Suppressor macrophage treated with lipopolysaccharide for 4 hours (primary cell): ENCODE results near the gene DPEP1.
"Not testable (repeated sequence)": the region's sequence is repeated elsewhere in the genome, so short reads cannot be mapped to it uniquely, and the experiment has no call there.

ENCODE experiments used
- DNase-seq: peaks from one replicate; pipeline ENCODE4 v3.0.0-alpha.2; 2020

DPEP1 gene

GRCh38 chr16:89613231-89613953 lies at the start of gene DPEP1:
DPEP1 (plus strand) TSS chr16:89613642; CDS start chr16:89630411, 16,769 bp downstream.
- DNase-seq = peak; percentile 12

DNA sequence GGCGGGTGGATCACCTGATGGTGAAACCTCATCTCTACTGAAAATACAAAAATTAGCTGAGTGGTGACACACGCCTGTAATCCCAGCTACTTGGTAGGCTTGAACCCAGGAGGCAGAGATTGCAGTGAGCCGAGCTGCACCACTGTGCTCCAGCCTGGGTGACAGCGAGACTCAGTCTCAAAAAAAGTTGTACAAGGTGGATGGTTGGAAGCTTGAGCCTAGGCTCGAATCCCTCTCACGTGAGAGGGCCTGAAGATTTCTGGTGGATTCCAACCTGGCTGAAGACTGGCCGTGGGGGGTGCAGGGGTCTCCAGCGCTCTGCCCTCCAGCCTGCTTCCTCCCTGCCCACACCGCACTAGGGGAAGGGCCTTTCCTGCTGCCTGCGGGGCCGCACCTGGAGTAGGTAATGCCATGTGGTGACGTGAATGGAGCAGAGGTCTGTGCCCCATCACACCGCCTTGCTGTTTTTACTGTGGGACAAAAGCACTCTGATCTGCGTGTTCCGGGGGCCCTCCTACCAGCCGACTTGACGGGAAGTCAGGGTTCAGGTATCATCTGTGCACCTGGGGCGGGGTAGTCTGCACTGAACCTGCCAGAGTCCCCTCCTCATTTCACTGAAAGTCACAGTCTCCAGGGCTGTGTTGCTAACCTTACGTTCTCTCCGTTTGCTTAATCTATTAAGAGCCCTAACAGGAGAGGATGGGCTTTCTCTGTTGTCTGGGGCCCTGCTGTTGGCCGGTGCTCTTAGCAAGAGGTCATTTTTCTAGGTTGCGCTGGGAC lies 48.8 kb upstream of the DPEP1 start:
- DNase-seq = no peak

DNA sequence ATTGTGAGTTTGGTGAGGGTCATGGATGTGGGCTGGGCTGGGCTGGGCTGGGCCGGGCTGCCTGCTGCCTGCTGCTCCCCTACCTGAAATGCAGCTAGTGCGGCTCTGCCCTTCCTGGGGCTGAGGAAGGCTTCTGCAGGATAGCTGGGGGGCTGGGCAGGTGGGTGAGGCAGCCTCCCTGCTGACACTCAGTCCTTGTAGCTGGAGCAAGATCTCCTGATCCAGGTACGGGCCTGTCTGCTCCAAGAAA lies 48.3 kb upstream of the DPEP1 start:
- DNase-seq = no peak

DNA sequence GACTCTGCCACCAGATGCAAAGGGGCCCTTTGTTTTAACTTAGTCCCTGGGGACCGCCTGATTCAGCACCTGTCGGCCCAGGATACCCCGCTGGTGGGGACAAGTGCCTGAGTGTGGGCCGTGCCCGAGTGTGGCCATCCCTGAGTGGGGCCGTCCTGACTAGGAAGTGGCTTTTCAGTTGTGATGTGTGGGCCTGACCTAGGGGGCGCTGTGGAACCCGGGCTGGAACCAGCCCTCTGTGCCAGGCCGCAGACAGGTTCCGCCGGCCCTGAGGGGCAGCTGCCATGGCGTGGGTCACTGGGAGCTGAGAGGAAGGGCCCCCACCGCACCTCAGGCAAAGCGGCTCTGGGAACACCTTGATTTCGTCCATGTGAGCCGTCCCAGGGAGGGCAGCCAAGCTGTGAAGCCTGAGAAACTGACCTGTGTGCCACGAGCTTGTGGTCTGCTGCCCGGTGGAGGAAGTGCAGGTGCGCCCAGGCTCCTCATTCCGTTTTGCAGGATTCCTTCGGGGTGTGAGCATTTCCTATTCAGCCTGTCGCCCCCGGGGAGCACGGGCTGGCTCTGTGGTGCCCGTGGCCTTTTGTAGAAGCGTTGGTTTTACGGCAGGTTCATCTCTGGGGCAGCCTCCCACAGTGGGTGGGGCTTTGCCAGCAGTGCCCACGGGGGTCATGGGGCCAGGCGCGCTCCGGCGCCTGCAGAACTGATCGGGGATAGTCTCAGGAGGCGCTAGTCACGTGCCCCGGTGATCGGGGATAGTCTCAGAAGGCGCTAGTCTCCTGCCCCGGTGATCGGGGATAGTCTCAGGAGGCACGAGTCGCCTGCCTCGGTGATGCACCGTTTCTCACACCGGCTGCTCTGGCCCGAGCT lies 47.7 kb upstream of the DPEP1 start:
- peak; percentile 50 for DNase-seq

DNA sequence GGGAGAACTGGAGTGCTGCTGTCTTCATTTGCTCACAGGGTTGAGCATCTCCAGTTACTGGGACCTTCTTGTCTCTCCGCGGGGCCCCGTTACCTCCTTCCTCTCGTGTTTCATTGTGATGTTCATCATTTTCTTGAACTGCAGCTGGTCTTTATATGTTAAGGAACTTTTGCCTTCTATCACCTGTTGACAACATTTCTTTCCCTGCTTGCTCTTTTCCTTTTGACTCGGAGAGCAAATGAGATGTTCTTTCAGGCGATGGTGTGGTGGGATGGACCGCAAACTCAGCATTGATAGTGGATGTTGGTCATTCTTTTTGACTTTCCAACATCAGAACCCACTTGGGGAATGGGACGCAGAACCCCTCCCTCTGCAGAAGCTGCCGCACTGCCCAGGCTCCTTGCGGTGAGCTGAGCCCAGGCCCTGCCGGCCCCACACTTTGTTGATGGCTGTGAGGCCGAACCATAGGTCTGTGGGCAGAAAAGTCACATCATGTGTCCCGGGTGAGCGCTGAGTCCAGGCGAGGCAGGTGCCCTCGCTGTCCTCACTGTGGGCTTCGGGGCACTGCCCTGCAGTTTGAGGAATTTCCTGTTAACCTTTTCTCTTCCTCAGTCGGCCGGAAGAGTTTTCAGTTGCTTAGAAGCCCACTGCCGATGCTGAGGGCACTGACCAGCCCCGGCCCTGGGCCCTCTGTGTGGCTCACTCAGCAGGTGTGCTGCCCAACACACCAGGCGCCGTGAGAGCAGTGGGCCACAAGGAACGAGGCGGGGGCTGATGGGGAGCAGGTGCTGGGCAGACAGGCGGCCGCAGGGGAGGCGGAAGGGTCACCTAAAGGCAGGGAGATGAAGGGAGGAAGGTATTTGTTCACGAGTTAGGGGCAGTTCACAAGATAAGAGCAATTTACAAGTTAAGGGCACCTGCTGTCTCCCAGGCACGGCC lies 45.5 kb upstream of the DPEP1 start:
- DNase-seq = no peak

- no peak for DNase-seq
Observed at GRCh38 chr16:89569506-89570341, 43.7 kb upstream of the DPEP1 start.

- DNase-seq = no peak
Observed at GRCh38 chr16:89570342-89570923, 43.0 kb upstream of the DPEP1 start.

DNA sequence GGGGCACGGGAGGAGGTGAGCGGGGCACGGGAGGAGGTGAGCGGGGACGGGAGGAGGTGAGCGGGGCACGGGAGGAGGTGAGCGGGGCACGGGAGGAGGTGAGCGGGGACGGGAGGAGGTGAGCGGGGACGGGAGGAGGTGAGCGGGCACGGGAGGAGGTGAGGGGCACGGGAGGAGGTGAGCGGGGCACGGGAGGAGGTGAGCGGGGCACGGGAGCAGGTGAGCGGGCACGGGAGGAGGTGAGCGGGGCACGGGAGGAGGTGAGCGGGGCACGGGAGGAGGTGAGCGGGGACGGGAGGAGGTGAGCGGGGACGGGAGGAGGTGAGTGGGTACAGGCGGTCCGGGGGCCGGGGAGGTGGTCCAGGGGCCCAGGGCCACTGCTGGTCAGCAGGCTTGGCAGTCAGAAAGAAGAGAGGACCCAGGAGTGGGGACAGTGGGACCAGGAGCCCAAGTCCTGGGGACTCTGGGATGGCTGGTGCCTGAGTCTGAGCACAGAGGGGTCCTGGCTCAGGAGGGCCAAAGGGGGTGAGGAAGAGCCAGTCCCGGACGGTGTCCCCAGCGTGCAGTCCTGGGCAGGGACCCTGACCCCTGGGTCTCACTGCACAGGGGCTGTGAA lies 42.4 kb upstream of the DPEP1 start:
- DNase-seq = not testable (repeated sequence)

DNA sequence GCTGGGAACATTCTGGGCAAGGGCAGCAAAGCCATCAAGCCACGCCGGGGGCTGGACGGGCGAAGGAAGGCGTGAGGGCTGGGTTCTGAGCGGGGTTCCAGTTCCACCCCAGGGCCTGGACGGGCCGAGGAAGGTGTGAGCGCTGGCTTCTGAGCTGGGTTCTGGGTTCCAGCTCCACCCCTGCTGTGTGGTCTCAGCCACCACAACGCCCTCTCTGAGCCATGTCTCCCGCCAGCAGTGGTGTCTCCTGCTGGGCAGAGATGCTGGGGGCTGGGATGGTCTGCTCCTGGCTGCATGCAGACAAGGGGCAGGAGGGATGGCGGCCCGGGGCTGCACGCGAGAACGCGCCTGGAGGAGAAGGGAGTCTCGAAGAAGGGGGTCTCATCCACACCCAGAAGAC lies 41.8 kb upstream of the DPEP1 start:
- no peak for DNase-seq

GRCh38 chr16:89572073-89572484 lies 41.4 kb upstream of the DPEP1 start:
- no peak for DNase-seq

DNA sequence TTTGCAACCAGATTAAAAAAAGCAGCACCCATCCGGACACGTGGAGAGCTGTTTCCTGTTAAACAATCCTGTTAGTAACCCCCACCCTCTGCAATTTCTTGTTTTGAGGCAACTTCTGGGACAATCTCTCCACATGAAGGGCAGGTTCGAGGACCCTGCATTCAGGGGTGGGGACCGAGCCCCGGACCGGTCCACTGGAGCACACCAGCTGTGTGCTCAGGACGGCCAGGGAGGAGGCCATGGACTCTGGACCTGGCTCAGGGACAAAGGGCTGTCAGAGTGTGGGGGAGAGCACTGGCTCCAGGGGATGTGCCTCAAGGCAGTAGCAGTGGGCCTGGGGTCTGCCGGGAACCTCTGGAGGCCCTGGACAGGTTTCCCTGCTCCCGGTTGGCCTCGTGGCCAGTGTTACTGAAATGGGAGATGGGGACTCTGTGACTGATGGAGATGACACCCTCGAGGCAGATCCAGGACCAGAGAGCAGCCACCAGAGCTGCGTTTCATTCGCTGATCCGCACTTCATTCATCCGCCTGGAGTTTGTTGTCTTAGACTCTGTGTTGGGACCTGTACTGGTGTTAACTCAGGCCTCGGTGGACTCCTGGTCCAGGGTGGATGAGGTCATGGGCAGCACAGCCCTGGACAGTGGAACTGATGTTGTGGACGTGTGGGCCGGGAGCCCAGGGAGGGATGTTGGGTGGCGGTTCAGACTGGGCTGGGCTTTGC lies 40.8 kb upstream of the DPEP1 start:
- no peak for DNase-seq

GRCh38 chr16:89573826-89574680 lies 39.4 kb upstream of the DPEP1 start:
- DNase-seq = no peak

DNA sequence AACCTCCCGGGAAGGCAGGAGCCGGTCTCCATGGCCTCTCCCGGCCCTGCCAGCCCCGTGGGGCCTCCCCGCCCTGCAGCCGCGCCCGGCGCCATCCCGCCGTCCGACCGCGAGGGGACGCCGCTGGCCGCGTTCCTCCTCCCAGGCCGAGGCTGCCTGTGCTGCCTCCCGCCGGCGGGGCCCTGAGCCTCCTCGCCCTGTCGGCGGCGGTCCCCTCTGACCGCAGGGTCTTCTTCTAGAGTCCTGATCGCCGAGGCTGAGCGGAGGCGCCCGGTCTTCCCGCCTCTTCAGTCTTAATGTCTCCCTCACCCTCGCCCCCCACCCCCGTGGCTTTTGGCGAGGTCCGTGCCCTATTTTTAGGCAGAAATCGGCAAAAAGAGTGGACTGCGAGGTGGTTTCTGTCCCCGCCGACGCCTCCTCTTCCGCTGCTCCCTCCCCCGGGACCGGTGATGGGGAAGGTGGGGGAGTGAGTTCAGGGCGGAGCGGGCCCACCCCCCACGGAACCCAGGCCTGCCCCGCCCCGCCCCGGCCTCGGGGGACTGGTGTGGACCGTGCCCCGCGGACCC lies 38.7 kb upstream of the DPEP1 start:
- DNase-seq = peak; percentile 75

DNA sequence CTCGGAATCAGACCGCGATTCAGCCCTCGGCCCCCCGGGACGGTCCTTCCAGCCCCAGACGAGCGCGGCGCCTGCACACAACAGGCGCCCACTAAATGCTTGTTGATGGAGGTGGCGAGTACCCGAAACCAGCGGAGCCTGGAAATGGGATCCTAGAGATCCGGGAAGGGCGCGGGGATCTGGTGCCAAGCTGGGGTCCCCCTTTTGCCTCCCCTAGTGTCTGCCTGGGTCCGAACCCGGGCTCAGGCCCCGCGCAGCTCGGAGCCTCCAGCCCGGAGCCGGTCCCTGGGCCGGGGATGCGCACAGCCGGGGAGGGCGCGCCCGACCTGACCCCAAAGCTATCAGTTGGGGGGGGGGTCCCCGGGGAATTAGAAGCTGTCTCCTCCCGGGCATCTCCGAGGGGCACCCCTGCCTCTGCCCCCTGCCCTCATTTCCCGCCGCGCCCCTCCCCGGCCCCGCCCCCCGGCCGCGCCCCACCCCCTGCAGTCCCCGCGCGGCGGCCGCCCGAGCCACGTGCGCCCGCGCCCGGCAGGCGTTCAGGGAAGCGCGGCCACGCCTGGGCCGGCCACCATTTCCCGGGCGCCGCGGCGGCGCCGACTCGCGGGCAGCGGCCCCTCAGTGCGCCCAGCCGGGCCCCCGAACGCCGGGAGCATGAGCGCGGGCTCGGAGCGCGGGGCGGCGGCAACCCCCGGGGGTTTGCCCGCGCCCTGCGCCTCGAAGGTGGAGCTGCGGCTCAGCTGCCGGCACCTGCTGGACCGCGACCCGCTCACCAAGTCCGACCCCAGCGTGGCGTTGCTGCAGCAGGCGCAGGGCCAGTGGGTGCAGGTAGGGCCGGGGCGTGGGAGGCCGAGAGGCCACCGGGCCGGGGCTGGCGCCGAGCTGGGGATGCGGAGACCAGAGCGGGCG lies 37.9 kb upstream of the DPEP1 start, which contains the start of gene CPNE7:
TSS of gene CPNE7 (plus strand) at position 512 of the 906 bp plus-strand sequence. CDS start at position 652, 140 bp downstream.
- DNase-seq = no peak

GRCh38 chr16:89576153-89577054 lies 37.0 kb upstream of the DPEP1 start:
- no peak for DNase-seq

- no peak for DNase-seq
Observed at GRCh38 chr16:89577055-89577759, 36.2 kb upstream of the DPEP1 start.
